Bronchial epithelial cell (primary cell): ENCODE results near the gene NEK5. TPM values are rescaled to one million over a fixed set of nuclear protein-coding genes. Genes with fewer than 3 reads are reported as not detected.
"Not testable (repeated sequence)": the region's sequence is repeated elsewhere in the genome, so short reads cannot be mapped to it uniquely, and the experiment has no call there.

Experiments used
- DNase-seq: peaks from one replicate; pipeline ENCODE4 v3.0.0-alpha.2; 2010; ENCODE audit warnings: low read depth
- FAIRE-seq: peaks from 2 replicates; lab custom pipeline; 2011; peaks lifted over from hg19 to GRCh38; lab: Jason Lieb, UNC
- H3K27me3 ChIP-seq: 2 replicates; pipeline ENCODE4 v1.5.1; 2011; ENCODE audit warnings: low read length; ENCODE audit not compliant: control insufficient read depth, insufficient read depth
- H3K36me3 ChIP-seq: 2 replicates; pipeline ENCODE4 v1.5.1; 2011; ENCODE audit warnings: low read length; ENCODE audit not compliant: control insufficient read depth, insufficient read depth
- H3K4me3 ChIP-seq: 2 replicates; pipeline ENCODE4 v1.5.1; 2011; ENCODE audit warnings: mild to moderate bottlenecking, low read depth, low read length, control low read depth
- CTCF ChIP-seq: IDR thresholded peaks from 2 replicates; pipeline ENCODE4 v1.5.1; 2011; ENCODE audit warnings: mild to moderate bottlenecking, moderate library complexity, low read length, control low read depth, inconsistent platforms; ENCODE audit not compliant: insufficient read depth, severe bottlenecking
- total RNA-seq: library from RNA; depleted of rRNA; stranded (reverse); fragments of >200 nt; gene quantifications from 2 replicates; pipeline ENCODE4 v1.2.1, GENCODE V29; 2014

NEK5 gene
- total RNA-seq, 1 donor from 2014 or later: 0.26 TPM

DNA sequence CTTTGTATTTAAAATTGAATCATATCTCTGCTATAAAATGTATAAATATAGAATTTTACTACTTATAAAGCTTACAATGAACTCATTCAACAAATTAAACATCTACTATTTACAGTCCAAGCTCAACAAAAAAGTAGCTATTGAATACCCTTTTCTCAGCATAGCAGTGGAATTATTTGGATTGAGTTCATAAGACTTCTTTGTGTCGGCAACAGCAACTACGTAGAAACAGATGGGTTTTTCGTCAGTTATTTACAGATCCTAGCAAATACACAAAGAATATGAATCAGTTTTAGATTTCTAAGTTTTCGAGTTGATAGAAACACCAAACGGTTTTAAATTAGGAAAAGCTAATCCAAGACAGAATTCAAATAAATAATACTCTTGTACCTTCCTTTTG, 41.0 kb upstream of the NEK5 start:
- TF ChIP-seq CTCF: no peak
- H3K4me3 ChIP-seq: no peak overlapping the region
- no peaks in the 10 kb centered on the region for H3K27me3 ChIP-seq
- DNase-seq: no peak
- H3K36me3 ChIP-seq: peaks cover 2% of the 10 kb centered on the region
- FAIRE-seq: no peak

DNA sequence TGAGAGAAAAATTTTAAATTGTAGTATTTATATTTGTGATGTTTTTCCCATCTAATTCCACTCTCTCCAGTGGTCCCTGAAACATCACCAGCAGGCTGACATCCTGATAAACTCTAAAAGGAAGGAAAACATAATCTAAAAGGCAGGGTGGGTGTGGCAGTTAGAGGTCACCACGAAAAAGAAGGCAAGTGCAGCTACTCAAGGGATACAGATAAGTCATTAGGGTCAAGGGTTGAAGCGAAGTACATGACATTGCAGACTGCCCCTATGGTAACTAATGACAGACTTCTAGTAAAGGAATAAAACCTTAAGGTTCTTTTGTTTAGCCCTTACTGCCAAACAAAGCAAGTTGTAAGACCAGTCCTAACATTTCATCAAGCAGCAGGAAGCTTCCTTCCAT, 36.5 kb upstream of the NEK5 start:
- Histone ChIP-seq H3K36me3 (peaks cover 2% of the 10 kb centered on the region), H3K4me3 (no peak overlapping the region), H3K27me3 (no peaks in the 10 kb centered on the region)
- DNase-seq (no peak), FAIRE-seq (no peak)
- no peak for TF ChIP-seq CTCF

- no peak for FAIRE-seq
- no peak overlapping the region for H3K4me3 ChIP-seq
- H3K27me3 ChIP-seq: no peaks in the 10 kb centered on the region
- H3K36me3 ChIP-seq: peaks cover 2% of the 10 kb centered on the region
- no peak for TF ChIP-seq CTCF
- no peak for DNase-seq
These were observed 36.1 kb upstream of the NEK5 start for GRCh38 chr13:52164989-52165388.

- FAIRE-seq, H3K36me3 ChIP-seq, H3K27me3 ChIP-seq, H3K4me3 ChIP-seq: not testable (repeated sequence)
- peak; percentile 44 for DNase-seq
These were observed 35.0 kb upstream of the NEK5 start for GRCh38 chr13:52163878-52164277.

DNA sequence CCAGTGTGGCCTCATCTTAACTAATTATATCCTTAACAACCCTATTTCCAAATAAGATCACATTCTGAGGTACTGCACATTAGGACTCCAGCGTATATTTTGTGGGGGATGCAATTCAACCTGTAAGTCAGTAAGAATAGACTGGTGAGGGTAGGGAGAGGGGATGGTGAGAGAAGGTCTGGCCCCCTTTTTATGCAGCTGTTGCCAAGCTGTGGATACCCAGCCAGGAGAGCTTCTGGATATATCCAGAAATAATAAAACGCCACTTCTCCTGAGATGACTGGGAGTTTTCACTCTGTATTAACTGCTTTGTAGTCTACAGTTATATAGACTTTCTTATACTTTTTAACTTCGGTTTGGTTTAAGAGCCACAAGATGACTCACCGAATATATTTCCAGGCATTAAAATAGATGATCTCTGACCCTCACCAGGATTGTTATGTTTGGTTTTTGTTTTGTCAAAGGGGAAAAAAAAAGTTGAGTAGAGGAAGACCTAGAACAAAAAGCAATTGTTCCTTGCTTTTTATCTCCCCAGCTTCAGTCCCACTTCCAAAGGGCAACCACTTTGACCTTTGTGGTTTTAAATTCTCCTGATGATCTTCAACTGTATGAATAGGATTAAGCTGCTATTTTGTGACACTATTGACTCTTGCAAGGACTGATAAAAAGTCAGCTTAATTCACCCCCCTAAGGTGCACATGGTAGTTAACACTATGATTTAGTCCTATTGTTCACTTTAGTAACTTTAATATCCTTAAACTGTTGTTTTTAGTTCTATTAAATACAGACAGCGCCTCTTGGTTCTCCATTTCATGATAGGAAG, 33.6 kb upstream of the NEK5 start:
- no peak for TF ChIP-seq CTCF
- H3K4me3 ChIP-seq: no peak overlapping the region
- FAIRE-seq (no peak), DNase-seq (no peak)
- no peaks in the 10 kb centered on the region for H3K27me3 ChIP-seq
- H3K36me3 ChIP-seq: no peaks in the 10 kb centered on the region

DNA sequence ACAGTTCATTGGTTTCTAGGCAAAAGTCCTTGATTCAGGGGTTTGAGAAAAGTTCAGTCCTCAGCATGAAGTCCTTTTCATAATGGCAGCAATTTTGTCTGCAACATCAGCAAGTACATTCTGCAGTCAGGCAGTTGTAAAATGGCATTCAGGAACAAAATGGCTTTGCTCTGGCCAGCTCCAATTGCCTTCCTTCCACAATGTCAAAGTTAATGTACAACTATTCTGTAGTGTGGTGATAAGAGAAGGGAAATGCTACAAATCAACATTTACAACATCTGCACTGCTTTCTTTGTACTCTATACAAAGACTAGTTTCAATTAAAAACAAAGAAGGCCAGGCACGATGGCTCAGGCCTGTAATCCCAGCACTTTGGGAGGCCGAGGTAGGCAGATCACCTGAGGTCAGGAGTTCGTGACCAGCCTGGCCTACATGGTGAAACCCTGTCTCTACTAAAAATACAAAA, 32.3 kb upstream of the NEK5 start:
- DNase-seq: no peak
- Histone ChIP-seq H3K36me3 (no peaks in the 10 kb centered on the region), H3K27me3 (no peaks in the 10 kb centered on the region), H3K4me3 (no peak overlapping the region)
- TF ChIP-seq CTCF: no peak
- no peak for FAIRE-seq
